ENCODE results near the gene PPIF.

The PPIF gene

DNA sequence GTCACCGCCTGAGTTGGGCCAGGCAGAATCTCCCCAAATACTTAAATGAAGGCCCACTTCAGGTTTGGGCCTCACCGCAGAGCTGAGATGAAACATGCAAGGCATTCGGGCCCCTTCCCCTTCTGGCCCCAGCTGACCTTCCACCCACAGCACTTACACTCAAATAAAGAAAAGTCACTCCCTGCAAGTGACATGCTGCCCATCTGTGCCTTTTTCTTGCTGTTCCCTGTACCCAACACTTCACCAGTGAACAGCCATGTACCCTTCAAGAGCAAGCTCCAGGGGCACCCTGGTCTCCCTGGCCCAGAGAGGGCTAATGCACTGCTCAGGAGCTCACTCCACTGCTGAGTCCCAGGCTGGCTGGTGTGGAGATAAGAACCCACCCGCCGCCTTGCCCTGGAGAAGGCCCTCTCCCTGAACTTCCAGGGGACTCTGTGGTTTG, 57.4 kb downstream of the PPIF start:
- no peak for DNase-seq

Data from COR-L47 (cell line).